Fibroblast of lung (primary cell): ENCODE data around the gene PPIH. TPM values are rescaled to one million over a fixed set of nuclear protein-coding genes. Genes with fewer than 3 reads are reported as not detected.
"Not testable (repeated sequence)": the region's sequence is repeated elsewhere in the genome, so short reads cannot be mapped to it uniquely, and the experiment has no call there.

Source experiments
- DNase-seq, 2 donors: peaks; one replicate each; pipeline versions ENCODE4 v3.0.0 to v3.0.0-alpha.2; 2010; ENCODE audit warnings: low read depth in 2 of 2
- H2AFZ ChIP-seq: 2 replicates; pipeline ENCODE4 v1.5.1; 2012; ENCODE audit warnings: low read length, control low read depth, inconsistent platforms
- H3K27ac ChIP-seq: 2 replicates; pipeline ENCODE4 v1.5.1; 2011; ENCODE audit warnings: low read length, control low read depth; ENCODE audit not compliant: insufficient read depth
- H3K27me3 ChIP-seq: 2 replicates; pipeline ENCODE4 v1.5.1; 2011; ENCODE audit warnings: mild to moderate bottlenecking, low read length; ENCODE audit not compliant: control insufficient read depth, insufficient read depth
- H3K36me3 ChIP-seq: 2 replicates; pipeline ENCODE4 v1.5.1; 2011; ENCODE audit warnings: low read length; ENCODE audit not compliant: control insufficient read depth, insufficient read depth
- H3K4me1 ChIP-seq: 2 replicates; pipeline ENCODE4 v1.5.1; 2011; ENCODE audit warnings: low read length; ENCODE audit not compliant: control insufficient read depth, insufficient read depth; ENCODE audit errors: extremely low read depth
- H3K4me2 ChIP-seq: 2 replicates; pipeline ENCODE4 v1.5.1; 2011; ENCODE audit warnings: low read length, control low read depth; ENCODE audit not compliant: insufficient read depth; ENCODE audit errors: extremely low read depth
- H3K4me3 ChIP-seq, 4 experiments: fragments of 200-600 bp in 1 of 4; sonication (generic) in 1 of 4; replicated peaks in 1 of 4; 2 replicates each; pipeline ENCODE4 v1.5.1; 2011 to 2016; ENCODE audit warnings: low read length in 4 of 4, low read depth in 3 of 4, mild to moderate bottlenecking in 3 of 4, control low read depth in 2 of 4, inconsistent platforms in 1 of 4, mixed read lengths in 1 of 4; ENCODE audit not compliant: insufficient read depth in 1 of 4; ENCODE audit errors: control extremely low read depth in 1 of 4
- H3K79me2 ChIP-seq: 2 replicates; pipeline ENCODE4 v1.5.1; 2012; ENCODE audit warnings: mild to moderate bottlenecking, low read length, inconsistent platforms; ENCODE audit not compliant: control insufficient read depth, insufficient read depth
- H3K9ac ChIP-seq: 2 replicates; pipeline ENCODE4 v1.5.1; 2011; ENCODE audit warnings: mild to moderate bottlenecking, low read length, control low read depth; ENCODE audit not compliant: insufficient read depth
- H3K9me3 ChIP-seq: 2 replicates; pipeline ENCODE4 v1.5.1; 2012; ENCODE audit warnings: low read depth, low read length; ENCODE audit not compliant: control insufficient read depth, insufficient read depth
- H4K20me1 ChIP-seq: 2 replicates; pipeline ENCODE4 v1.5.1; 2011; ENCODE audit warnings: low read length; ENCODE audit not compliant: control insufficient read depth, insufficient read depth; ENCODE audit errors: extremely low read depth
- EZH2 ChIP-seq: IDR thresholded peaks from 2 replicates; pipeline ENCODE4 v1.5.1; 2012; ENCODE audit warnings: low read length, control low read depth, mild to moderate bottlenecking; ENCODE audit errors: missing control alignments
- polyA plus RNA-seq, 2 donors: library from polyadenylated mRNA; depleted of rRNA in 1 of 2; stranded (reverse) in 1 of 2; unstranded in 1 of 2; fragments of >200 nt; gene quantifications; 2 replicates each; pipeline ENCODE4 v1.2.1, GENCODE V29; 2011 to 2012; ENCODE audit warnings: missing spikeins in 1 of 2
- total RNA-seq: library from RNA; depleted of rRNA; stranded (reverse); fragments of >200 nt; gene quantifications from 2 replicates; pipeline ENCODE4 v1.2.1, GENCODE V29; 2014
- TF ChIP-seq, protein P1 (sequence below), 2 donors: IDR thresholded peaks in 1 of 2; conservative IDR thresholded peaks in 1 of 2; 1 replicate in 1 of 2; 2 replicates in 1 of 2; pipeline ENCODE4 v1.5.1; 2011 to 2012; ENCODE audit warnings: low read length in 2 of 2, control low read depth in 1 of 2, inconsistent platforms in 1 of 2, low read depth in 1 of 2, mild to moderate bottlenecking in 1 of 2

PPIH gene
- total and polyA plus RNA-seq, 2 donors (not counting 1 experiment from before 2014, with no cell fraction given), result 19.0 to 32.3 TPM

DNA sequence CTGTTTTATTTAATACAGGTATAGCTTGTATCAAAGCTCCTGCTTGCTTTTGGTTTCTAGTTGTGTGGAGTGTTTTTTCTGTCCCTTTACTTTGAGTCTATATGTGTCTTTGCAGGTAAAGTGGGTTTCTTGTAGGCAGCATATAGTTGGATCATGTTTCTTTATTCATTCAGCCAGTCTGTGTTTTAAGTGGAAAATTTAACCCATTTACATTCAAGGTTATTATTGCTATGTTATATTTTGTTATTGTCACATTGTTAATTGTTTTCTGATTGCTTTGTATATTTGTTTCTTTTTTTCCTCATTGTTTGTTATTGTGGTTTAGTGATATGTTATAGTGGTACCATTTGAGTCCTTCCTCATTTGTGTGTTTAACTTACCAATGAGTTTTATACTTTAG lies 55.1 kb downstream of the PPIH start:
- peaks cover 4% of the 10 kb centered on the region for H3K79me2 ChIP-seq
- DNase-seq, result no peak
- no peaks in the 10 kb centered on the region for H3K27me3 ChIP-seq
- no peaks in the 10 kb centered on the region for H3K9me3 ChIP-seq
- no peak overlapping the region for H3K4me2 ChIP-seq
- no peak overlapping the region for H2AFZ ChIP-seq
- H3K4me3 ChIP-seq, result no peak overlapping the region
- no peak overlapping the region for H3K9ac ChIP-seq
- H3K36me3 ChIP-seq, result peaks cover 1% of the 10 kb centered on the region
- no peaks in the 10 kb centered on the region for H4K20me1 ChIP-seq
- H3K4me1 ChIP-seq, result no peaks in the 10 kb centered on the region
- no peak for TF ChIP-seq EZH2
- TF ChIP-seq, protein P1, sequence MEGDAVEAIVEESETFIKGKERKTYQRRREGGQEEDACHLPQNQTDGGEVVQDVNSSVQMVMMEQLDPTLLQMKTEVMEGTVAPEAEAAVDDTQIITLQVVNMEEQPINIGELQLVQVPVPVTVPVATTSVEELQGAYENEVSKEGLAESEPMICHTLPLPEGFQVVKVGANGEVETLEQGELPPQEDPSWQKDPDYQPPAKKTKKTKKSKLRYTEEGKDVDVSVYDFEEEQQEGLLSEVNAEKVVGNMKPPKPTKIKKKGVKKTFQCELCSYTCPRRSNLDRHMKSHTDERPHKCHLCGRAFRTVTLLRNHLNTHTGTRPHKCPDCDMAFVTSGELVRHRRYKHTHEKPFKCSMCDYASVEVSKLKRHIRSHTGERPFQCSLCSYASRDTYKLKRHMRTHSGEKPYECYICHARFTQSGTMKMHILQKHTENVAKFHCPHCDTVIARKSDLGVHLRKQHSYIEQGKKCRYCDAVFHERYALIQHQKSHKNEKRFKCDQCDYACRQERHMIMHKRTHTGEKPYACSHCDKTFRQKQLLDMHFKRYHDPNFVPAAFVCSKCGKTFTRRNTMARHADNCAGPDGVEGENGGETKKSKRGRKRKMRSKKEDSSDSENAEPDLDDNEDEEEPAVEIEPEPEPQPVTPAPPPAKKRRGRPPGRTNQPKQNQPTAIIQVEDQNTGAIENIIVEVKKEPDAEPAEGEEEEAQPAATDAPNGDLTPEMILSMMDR (conservative IDR thresholded peaks at IDR 0.05 in 1 of 2, IDR thresholded peaks at IDR 0.05 in 1 of 2; ENCODE audit: low read depth in 1 of 2, low read length in 2 of 2), result no peak
- H3K27ac ChIP-seq, result no peak overlapping the region

- H3K79me2 ChIP-seq, DNase-seq, H3K27ac ChIP-seq, H3K4me2 ChIP-seq, H3K9ac ChIP-seq, H3K4me1 ChIP-seq, H3K27me3 ChIP-seq, H3K36me3 ChIP-seq, H2AFZ ChIP-seq, H4K20me1 ChIP-seq, H3K4me3 ChIP-seq, H3K9me3 ChIP-seq: not testable (repeated sequence)
Observed at GRCh38 chr1:42714441-42714840, 56.2 kb downstream of the PPIH start.

- no peak for DNase-seq
- Histone ChIP-seq H3K9me3 (no peaks in the 10 kb centered on the region), H3K36me3 (peaks cover under 1% of the 10 kb centered on the region), H3K9ac (no peak overlapping the region), H3K4me3 (no peak overlapping the region), H3K27me3 (no peaks in the 10 kb centered on the region), H3K4me1 (no peaks in the 10 kb centered on the region), H2AFZ (no peak overlapping the region), H3K4me2 (no peak overlapping the region), H3K79me2 (no peaks in the 10 kb centered on the region), H3K27ac (no peak overlapping the region), H4K20me1 (no peaks in the 10 kb centered on the region)
- TF ChIP-seq, protein P1 (conservative IDR thresholded peaks at IDR 0.05 in 1 of 2, IDR thresholded peaks at IDR 0.05 in 1 of 2; ENCODE audit: low read depth in 1 of 2, low read length in 2 of 2), result no peak
- TF ChIP-seq EZH2, result no peak
Observed at GRCh38 chr1:42720868-42721267, 62.6 kb downstream of the PPIH start.
